Suprapubic skin (tissue), 4 donors: ENCODE measurements around the gene MSMO1. TPM values are rescaled to one million over a fixed set of nuclear protein-coding genes. Genes with fewer than 3 reads are reported as not detected.

Source experiments
- DNase-seq, 2 donors: peaks; one replicate each; pipeline ENCODE4 v3.0.0-alpha.2; 2019; ENCODE audit warnings: low spot score in 2 of 2
- H3K27ac ChIP-seq: fragments of 200-600 bp; sonication (generic); one replicate; pipeline ENCODE4 v1.5.1; 2019
- H3K27me3 ChIP-seq: fragments of 200-600 bp; sonication (generic); one replicate; pipeline ENCODE4 v1.5.1; 2019
- H3K36me3 ChIP-seq: fragments of 200-600 bp; sonication (generic); one replicate; pipeline ENCODE4 v1.5.1; 2019
- H3K4me1 ChIP-seq: fragments of 200-600 bp; sonication (generic); one replicate; pipeline ENCODE4 v1.5.1; 2019
- H3K4me3 ChIP-seq: fragments of 200-600 bp; sonication (generic); one replicate; pipeline ENCODE4 v1.5.1; 2019; ENCODE audit warnings: mild to moderate bottlenecking
- H3K9me3 ChIP-seq: fragments of 200-600 bp; sonication (generic); one replicate; pipeline ENCODE4 v1.5.1; 2019
- CTCF ChIP-seq, 2 donors: fragments of 200-600 bp in 1 of 2; fragments of 450-650 bp in 1 of 2; sonication (generic) in 1 of 2; IDR thresholded peaks; one replicate each; pipeline ENCODE4 v1.5.1; 2016 to 2019; ENCODE audit warnings: antibody characterized with exemption in 2 of 2, mild to moderate bottlenecking in 1 of 2, moderate library complexity in 1 of 2
- EP300 ChIP-seq: sonication (generic); formaldehyde crosslinking; IDR thresholded peaks from one replicate; pipeline ENCODE4 v1.6.1; 2017; ENCODE audit warnings: antibody characterized with exemption
- POLR2A ChIP-seq, 2 donors: fragments of 450-650 bp; IDR thresholded peaks; one replicate each; pipeline ENCODE4 v1.6.1; 2017; ENCODE audit warnings: antibody characterized with exemption in 2 of 2, mild to moderate bottlenecking in 2 of 2, moderate library complexity in 2 of 2
- POLR2AphosphoS5 ChIP-seq, 3 donors: sonication (generic); formaldehyde crosslinking; IDR thresholded peaks; one replicate each; pipeline ENCODE4 v1.6.1; 2017; ENCODE audit warnings: antibody characterized with exemption in 3 of 3
- WGBS: methylation state at CpG from one replicate; pipeline ENCODE4 v1.1.5; 2018; 5-methylcytosine and 5-hydroxymethylcytosine counted together
- total RNA-seq, 4 donors: library from RNA; depleted of rRNA; stranded (reverse); fragments of >200 nt; gene quantifications; one replicate each; pipeline ENCODE4 v1.1.0, GENCODE V29; 2016

MSMO1 gene
- total RNA-seq, 4 donors from 2014 or later, result 48.8 to 173 (median 133) TPM

GRCh38 chr4:165380805-165381204, 53.3 kb downstream of the MSMO1 start:
- H3K4me1 ChIP-seq, result peaks cover 24% of the 10 kb centered on the region
- WGBS, result 76% methylated on average over 1 of the region's 1 CpG
- TF ChIP-seq CTCF (IDR thresholded peaks at IDR 0.05) (no peak), POLR2AphosphoS5 (IDR thresholded peaks at IDR 0.05) (no peak), POLR2A (IDR thresholded peaks at IDR 0.05) (no peak), EP300 (no peak)
- no peak overlapping the region for H3K27ac ChIP-seq
- no peaks in the 10 kb centered on the region for H3K9me3 ChIP-seq
- H3K27me3 ChIP-seq, result peaks cover 5% of the 10 kb centered on the region
- no peak for DNase-seq
- H3K4me3 ChIP-seq, result no peak overlapping the region
- no peaks in the 10 kb centered on the region for H3K36me3 ChIP-seq

- no peaks in the 10 kb centered on the region for H3K36me3 ChIP-seq
- H3K27ac ChIP-seq, result no peak overlapping the region
- no peak overlapping the region for H3K4me3 ChIP-seq
- no peak for TF ChIP-seq POLR2A (IDR thresholded peaks at IDR 0.05)
- TF ChIP-seq POLR2AphosphoS5 (IDR thresholded peaks at IDR 0.05), result no peak
- TF ChIP-seq CTCF (IDR thresholded peaks at IDR 0.05), result no peak
- no peak for TF ChIP-seq EP300
- H3K27me3 ChIP-seq, result peaks cover 5% of the 10 kb centered on the region
- whole genome bisulfite sequencing, result 67% methylated on average over 3 of the region's 3 CpGs
- H3K4me1 ChIP-seq, result peaks cover 24% of the 10 kb centered on the region
- no peaks in the 10 kb centered on the region for H3K9me3 ChIP-seq
- DNase-seq, result no peak
Measured at GRCh38 chr4:165381821-165382373, 54.4 kb downstream of the MSMO1 start.

GRCh38 chr4:165382640-165383039, 55.2 kb downstream of the MSMO1 start:
- H3K36me3 ChIP-seq, result no peaks in the 10 kb centered on the region
- H3K27ac ChIP-seq, result no peak overlapping the region
- DNase-seq, result no peak
- peaks cover 24% of the 10 kb centered on the region for H3K4me1 ChIP-seq
- H3K4me3 ChIP-seq, result no peak overlapping the region
- TF ChIP-seq POLR2A (IDR thresholded peaks at IDR 0.05), result no peak
- no peak for TF ChIP-seq POLR2AphosphoS5 (IDR thresholded peaks at IDR 0.05)
- TF ChIP-seq EP300, result no peak
- no peak for TF ChIP-seq CTCF (IDR thresholded peaks at IDR 0.05)
- WGBS, result 100% methylated on average over 1 of the region's 1 CpG
- no peaks in the 10 kb centered on the region for H3K9me3 ChIP-seq
- H3K27me3 ChIP-seq, result peaks cover 5% of the 10 kb centered on the region

GRCh38 chr4:165383591-165384073, 56.2 kb downstream of the MSMO1 start:
- Histone ChIP-seq H3K4me1 (peaks cover 17% of the 10 kb centered on the region), H3K36me3 (no peaks in the 10 kb centered on the region), H3K9me3 (no peaks in the 10 kb centered on the region), H3K27ac (no peak overlapping the region), H3K27me3 (peaks cover 5% of the 10 kb centered on the region), H3K4me3 (no peak overlapping the region)
- WGBS, result 48% methylated on average over 4 of the region's 4 CpGs
- no peak for DNase-seq
- no peak for TF ChIP-seq POLR2A (IDR thresholded peaks at IDR 0.05)
- no peak for TF ChIP-seq POLR2AphosphoS5 (IDR thresholded peaks at IDR 0.05)
- no peak for TF ChIP-seq EP300
- TF ChIP-seq CTCF (IDR thresholded peaks at IDR 0.05), result no peak

GRCh38 chr4:165384186-165384585, 56.7 kb downstream of the MSMO1 start:
- Histone ChIP-seq H3K27me3 (peaks cover 3% of the 10 kb centered on the region), H3K9me3 (no peaks in the 10 kb centered on the region), H3K4me1 (peaks cover 14% of the 10 kb centered on the region), H3K27ac (no peak overlapping the region), H3K4me3 (no peak overlapping the region), H3K36me3 (no peaks in the 10 kb centered on the region)
- no peak for DNase-seq
- 60% methylated on average over 3 of the region's 3 CpGs for WGBS
- TF ChIP-seq POLR2AphosphoS5 (IDR thresholded peaks at IDR 0.05) (no peak), POLR2A (IDR thresholded peaks at IDR 0.05) (no peak), CTCF (IDR thresholded peaks at IDR 0.05) (no peak), EP300 (no peak)
